ENCODE data around the gene MCF2L. TPM values are rescaled to one million over a fixed set of nuclear protein-coding genes. Genes with fewer than 3 reads are reported as not detected.
"Not testable (repeated sequence)": the region's sequence is repeated elsewhere in the genome, so short reads cannot be mapped to it uniquely, and the experiment has no call there.

MCF2L gene
- total RNA-seq, 2 donors from 2014 or later: 48.0 to 49.9 TPM

DNA sequence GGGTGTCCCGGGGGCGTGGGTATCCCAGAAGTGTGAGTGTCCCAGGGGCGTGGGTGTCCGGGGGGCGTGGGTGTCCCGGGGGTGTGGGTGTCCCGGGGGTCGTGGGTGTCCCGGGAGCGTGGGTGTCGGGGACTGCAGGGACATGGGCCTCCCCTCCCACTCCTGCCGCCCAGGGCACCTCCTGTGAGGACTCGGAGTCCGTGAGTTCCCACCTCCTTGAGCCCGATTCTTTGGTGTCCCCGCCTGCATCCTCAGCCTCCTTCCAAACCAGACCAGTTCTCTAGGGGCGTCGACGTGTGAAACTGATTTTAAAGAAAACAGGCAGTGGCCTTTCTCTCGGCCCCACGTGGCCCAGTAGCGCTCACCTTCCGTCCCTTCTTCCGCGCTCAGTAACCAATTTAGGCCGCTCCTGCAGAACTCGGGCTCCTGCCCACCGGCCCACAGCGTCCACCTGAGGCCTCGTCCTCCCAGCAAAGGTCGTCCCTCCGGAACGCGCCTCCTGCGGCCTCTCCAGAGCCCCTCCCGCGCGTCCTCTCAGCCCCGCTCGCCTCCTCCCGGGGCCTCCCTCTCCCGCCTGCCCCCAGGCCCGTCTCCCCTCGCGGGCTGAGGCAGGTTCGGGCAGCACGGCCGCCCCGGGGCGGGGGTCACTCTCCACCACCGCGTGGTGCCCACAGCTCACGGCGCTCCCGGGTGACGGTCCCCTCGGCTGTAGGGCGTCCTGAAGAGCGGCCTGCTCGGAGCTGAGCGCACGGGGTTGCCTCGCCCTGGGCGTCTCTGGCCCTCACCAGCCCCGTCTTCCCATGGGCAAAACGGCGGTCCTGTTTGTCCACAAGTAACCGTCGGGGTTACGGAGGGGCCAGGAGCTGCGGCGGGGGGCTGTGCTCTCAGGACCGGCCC is 140.4 kb downstream of the MCF2L start:
- DNase-seq: peak; percentile 59
- Mint-ChIP-seq H3K4me3 (peak overlapping the region; percentile 44), H3K36me3 (ENCODE audit: low read depth) (peaks cover 7% of the 10 kb centered on the region), H3K27ac (no peak overlapping the region), H3K9me3 (peaks cover 8% of the 10 kb centered on the region), H3K4me1 (peaks cover 13% of the 10 kb centered on the region), H3K27me3 (ENCODE audit: insufficient read depth) (peaks cover 25% of the 10 kb centered on the region)
- peaks cover 45% of the 10 kb centered on the region for H3K27me3 ChIP-seq (ENCODE audit: control insufficient read depth, insufficient read depth, low read length, poor library complexity, severe bottlenecking)
- no peaks in the 10 kb centered on the region for H3K9me3 ChIP-seq (ENCODE audit: control insufficient read depth, low read length)
- H3K27ac ChIP-seq (ENCODE audit: low read depth, low read length): no peak overlapping the region
- no peak overlapping the region for H3K4me3 ChIP-seq (ENCODE audit: low read length)
- H3K36me3 ChIP-seq (ENCODE audit: control insufficient read depth, insufficient read depth, low read length): no peaks in the 10 kb centered on the region
- no peak overlapping the region for H3K9ac ChIP-seq (ENCODE audit: extremely low read depth, low read length, poor library complexity, severe bottlenecking)
- H3K4me1 ChIP-seq (ENCODE audit: control insufficient read depth, insufficient read depth, low read length): peaks cover 9% of the 10 kb centered on the region
- no peak for TF ChIP-seq CTCF (conservative IDR thresholded peaks at IDR 0.05)
- WGBS, 2 experiments (ENCODE audit: insufficient coverage in 1 of 2, insufficient read length in 1 of 2): 40 to 47% methylated on average over 37 to 73 of the region's 73 CpGs

- no peaks in the 10 kb centered on the region for H3K36me3 ChIP-seq (ENCODE audit: control insufficient read depth, insufficient read depth, low read length)
- no peak overlapping the region for H3K9ac ChIP-seq (ENCODE audit: extremely low read depth, low read length, poor library complexity, severe bottlenecking)
- H3K4me3 ChIP-seq (ENCODE audit: low read length): peak overlapping the region; percentile 35
- 3 to 11% methylated on average over 41 to 99 of the region's 99 CpGs for WGBS, 2 experiments (ENCODE audit: insufficient coverage in 1 of 2, insufficient read length in 1 of 2)
- H3K9me3 ChIP-seq (ENCODE audit: control insufficient read depth, low read length): no peaks in the 10 kb centered on the region
- H3K4me3 Mint-ChIP-seq: peak overlapping the region; percentile 44
- no peak overlapping the region for H3K27ac Mint-ChIP-seq
- H3K27ac ChIP-seq (ENCODE audit: low read depth, low read length): no peak overlapping the region
- H3K27me3 Mint-ChIP-seq (ENCODE audit: insufficient read depth): peaks cover 28% of the 10 kb centered on the region
- H3K4me1 ChIP-seq (ENCODE audit: control insufficient read depth, insufficient read depth, low read length): peaks cover 7% of the 10 kb centered on the region
- peaks cover 10% of the 10 kb centered on the region for H3K4me1 Mint-ChIP-seq
- peak; percentile 62 for DNase-seq
- peaks cover 12% of the 10 kb centered on the region for H3K36me3 Mint-ChIP-seq (ENCODE audit: low read depth)
- H3K9me3 Mint-ChIP-seq: peaks cover 10% of the 10 kb centered on the region
- H3K27me3 ChIP-seq (ENCODE audit: control insufficient read depth, insufficient read depth, low read length, poor library complexity, severe bottlenecking): peaks cover 45% of the 10 kb centered on the region
- TF ChIP-seq CTCF (conservative IDR thresholded peaks at IDR 0.05): no peak
Observed at GRCh38 chr13:113110048-113110851, 141.2 kb downstream of the MCF2L start.

DNA sequence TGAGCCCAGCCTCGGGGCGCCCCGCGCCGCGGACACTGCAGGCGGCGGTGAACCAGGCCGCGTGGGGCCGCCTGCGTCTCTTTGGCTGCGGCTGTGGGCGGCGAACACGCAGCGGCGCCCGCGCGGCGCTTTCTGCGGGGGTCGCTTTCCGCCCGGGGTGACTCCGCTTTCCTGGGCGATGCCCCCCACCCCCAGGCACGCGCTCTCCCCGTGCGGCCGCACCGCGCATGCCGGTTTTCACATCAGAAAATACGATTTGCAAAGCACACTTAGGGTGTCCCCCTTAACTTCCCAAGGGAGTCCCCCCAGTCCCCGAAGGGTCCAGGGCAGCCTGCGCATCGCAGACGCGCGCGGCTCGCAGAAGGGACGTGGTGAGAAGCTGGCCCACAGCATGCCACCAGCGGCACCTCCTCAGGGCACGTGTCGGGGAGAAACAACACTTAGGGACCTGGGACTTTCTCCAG is 141.9 kb downstream of the MCF2L start:
- Mint-ChIP-seq H3K27ac (no peak overlapping the region), H3K4me3 (peak overlapping the region; percentile 44), H3K36me3 (ENCODE audit: low read depth) (peaks cover 12% of the 10 kb centered on the region), H3K9me3 (peaks cover 10% of the 10 kb centered on the region), H3K4me1 (peaks cover 4% of the 10 kb centered on the region), H3K27me3 (ENCODE audit: insufficient read depth) (peaks cover 28% of the 10 kb centered on the region)
- DNase-seq: peak; percentile 44
- Histone ChIP-seq H3K27ac (ENCODE audit: low read depth, low read length) (no peak overlapping the region), H3K4me3 (ENCODE audit: low read length) (no peak overlapping the region), H3K36me3 (ENCODE audit: control insufficient read depth, insufficient read depth, low read length) (no peaks in the 10 kb centered on the region), H3K27me3 (ENCODE audit: control insufficient read depth, insufficient read depth, low read length, poor library complexity, severe bottlenecking) (peaks cover 45% of the 10 kb centered on the region), H3K4me1 (ENCODE audit: control insufficient read depth, insufficient read depth, low read length) (peaks cover 2% of the 10 kb centered on the region), H3K9ac (ENCODE audit: extremely low read depth, low read length, poor library complexity, severe bottlenecking) (no peak overlapping the region), H3K9me3 (ENCODE audit: control insufficient read depth, low read length) (no peaks in the 10 kb centered on the region)
- 44 to 48% methylated on average over 24 to 49 of the region's 49 CpGs for WGBS, 2 experiments (ENCODE audit: insufficient coverage in 1 of 2, insufficient read length in 1 of 2)
- no peak for TF ChIP-seq CTCF (conservative IDR thresholded peaks at IDR 0.05)

- H3K4me3 ChIP-seq (ENCODE audit: low read length); H3K27ac ChIP-seq (ENCODE audit: low read depth, low read length); H3K9me3 ChIP-seq (ENCODE audit: control insufficient read depth, low read length); H3K36me3 ChIP-seq (ENCODE audit: control insufficient read depth, insufficient read depth, low read length); H3K4me1 Mint-ChIP-seq; H3K27ac Mint-ChIP-seq; H3K9ac ChIP-seq (ENCODE audit: extremely low read depth, low read length, poor library complexity, severe bottlenecking); H3K4me3 Mint-ChIP-seq; H3K4me1 ChIP-seq (ENCODE audit: control insufficient read depth, insufficient read depth, low read length): not testable (repeated sequence)
- Mint-ChIP-seq H3K27me3 (ENCODE audit: insufficient read depth) (peaks cover 29% of the 10 kb centered on the region), H3K9me3 (peaks cover 10% of the 10 kb centered on the region), H3K36me3 (ENCODE audit: low read depth) (peaks cover 12% of the 10 kb centered on the region)
- H3K27me3 ChIP-seq (ENCODE audit: control insufficient read depth, insufficient read depth, low read length, poor library complexity, severe bottlenecking): peaks cover 45% of the 10 kb centered on the region
- peak; percentile 30 for DNase-seq
- WGBS, 2 experiments (ENCODE audit: insufficient coverage in 1 of 2, insufficient read length in 1 of 2): 91 to 94% methylated on average over 3 to 5 of the region's 5 CpGs
Observed at GRCh38 chr13:113111821-113112220, 142.8 kb downstream of the MCF2L start.
